Progenitor cell of endocrine pancreas (in vitro differentiated cells): Measurements from ENCODE around the gene PATE4. TPM values are rescaled to one million over a fixed set of nuclear protein-coding genes. Genes with fewer than 3 reads are reported as not detected.
"Not testable (repeated sequence)": the region's sequence is repeated elsewhere in the genome, so short reads cannot be mapped to it uniquely, and the experiment has no call there.

Experiments
- DNase-seq: peaks from one replicate; pipeline ENCODE4 v3.0.0; 2021; ENCODE audit warnings: low spot score; ENCODE audit not compliant: unreplicated experiment
- H3K27ac Mint-ChIP-seq: 2 replicates; pipeline ENCODE4 v1.8.0; 2021; ENCODE audit warnings: mild to moderate bottlenecking, moderate library complexity, mixed read lengths
- H3K27me3 Mint-ChIP-seq: 2 replicates; pipeline ENCODE4 v1.8.0; 2021; ENCODE audit warnings: mixed read lengths
- H3K36me3 Mint-ChIP-seq: 2 replicates; pipeline ENCODE4 v1.8.0; 2022; ENCODE audit warnings: mixed read lengths; ENCODE audit not compliant: insufficient read depth
- H3K4me1 Mint-ChIP-seq: 2 replicates; pipeline ENCODE4 v1.8.0; 2021; ENCODE audit warnings: low read depth, mixed read lengths
- H3K4me3 Mint-ChIP-seq: 2 replicates; pipeline ENCODE4 v1.8.0; 2021; ENCODE audit warnings: low read depth, mild to moderate bottlenecking, moderate library complexity, mixed read lengths
- H3K9me3 Mint-ChIP-seq: 2 replicates; pipeline ENCODE4 v1.8.0; 2021; ENCODE audit warnings: low read depth, mixed read lengths
- total RNA-seq: library from RNA; stranded (reverse); gene quantifications from 2 replicates; pipeline ENCODE4 v1.2.1, GENCODE V29; 2021
- TF ChIP-seq, protein P1 (sequence below): fragments of 200-600 bp; sonication (generic); IDR thresholded peaks from one replicate; pipeline ENCODE4 v1.5.0; 2021; ENCODE audit warnings: antibody characterized with exemption, mild to moderate bottlenecking; ENCODE audit not compliant: unreplicated experiment

The PATE4 gene
- total RNA-seq, 1 donor from 2014 or later = not detected

- H3K36me3 Mint-ChIP-seq = peaks cover 9% of the 10 kb centered on the region
- H3K9me3 Mint-ChIP-seq = peaks cover 22% of the 10 kb centered on the region
- no peaks in the 10 kb centered on the region for H3K27me3 Mint-ChIP-seq
- TF ChIP-seq, protein P1, sequence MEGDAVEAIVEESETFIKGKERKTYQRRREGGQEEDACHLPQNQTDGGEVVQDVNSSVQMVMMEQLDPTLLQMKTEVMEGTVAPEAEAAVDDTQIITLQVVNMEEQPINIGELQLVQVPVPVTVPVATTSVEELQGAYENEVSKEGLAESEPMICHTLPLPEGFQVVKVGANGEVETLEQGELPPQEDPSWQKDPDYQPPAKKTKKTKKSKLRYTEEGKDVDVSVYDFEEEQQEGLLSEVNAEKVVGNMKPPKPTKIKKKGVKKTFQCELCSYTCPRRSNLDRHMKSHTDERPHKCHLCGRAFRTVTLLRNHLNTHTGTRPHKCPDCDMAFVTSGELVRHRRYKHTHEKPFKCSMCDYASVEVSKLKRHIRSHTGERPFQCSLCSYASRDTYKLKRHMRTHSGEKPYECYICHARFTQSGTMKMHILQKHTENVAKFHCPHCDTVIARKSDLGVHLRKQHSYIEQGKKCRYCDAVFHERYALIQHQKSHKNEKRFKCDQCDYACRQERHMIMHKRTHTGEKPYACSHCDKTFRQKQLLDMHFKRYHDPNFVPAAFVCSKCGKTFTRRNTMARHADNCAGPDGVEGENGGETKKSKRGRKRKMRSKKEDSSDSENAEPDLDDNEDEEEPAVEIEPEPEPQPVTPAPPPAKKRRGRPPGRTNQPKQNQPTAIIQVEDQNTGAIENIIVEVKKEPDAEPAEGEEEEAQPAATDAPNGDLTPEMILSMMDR = no peak
- no peaks in the 10 kb centered on the region for H3K4me1 Mint-ChIP-seq
- no peak overlapping the region for H3K27ac Mint-ChIP-seq
- no peak for DNase-seq
- no peak overlapping the region for H3K4me3 Mint-ChIP-seq
Measured at GRCh38 chr11:125846188-125846587, 13.1 kb downstream of the PATE4 start.

DNA sequence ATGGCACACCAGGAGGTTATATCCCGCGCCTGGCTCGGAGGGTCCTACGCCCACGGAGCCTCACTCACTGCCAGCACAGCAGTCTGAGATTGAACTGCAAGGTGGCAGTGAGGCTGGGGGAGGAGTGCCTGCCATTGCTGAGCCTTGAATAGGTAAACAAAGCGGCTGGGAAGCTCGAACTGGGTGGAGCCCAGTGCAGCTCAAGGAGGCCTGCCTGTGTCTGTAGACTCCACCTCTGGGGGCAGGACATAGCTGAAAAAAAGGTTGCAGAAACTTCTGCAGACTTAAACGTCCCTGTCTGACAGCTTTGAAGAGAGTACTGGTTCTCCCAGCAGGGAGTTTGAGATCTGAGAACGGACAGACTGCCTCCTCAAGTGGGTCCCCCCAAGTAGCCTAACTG, 24.6 kb downstream of the PATE4 start:
- H3K36me3 Mint-ChIP-seq, H3K4me1 Mint-ChIP-seq, DNase-seq, H3K27me3 Mint-ChIP-seq, H3K4me3 Mint-ChIP-seq, H3K27ac Mint-ChIP-seq: not testable (repeated sequence)
- H3K9me3 Mint-ChIP-seq = peaks cover 34% of the 10 kb centered on the region

GRCh38 chr11:125862786-125863185, 29.7 kb downstream of the PATE4 start:
- not testable (repeated sequence) for H3K27me3 Mint-ChIP-seq, H3K36me3 Mint-ChIP-seq, H3K4me3 Mint-ChIP-seq, DNase-seq, H3K4me1 Mint-ChIP-seq, H3K27ac Mint-ChIP-seq
- H3K9me3 Mint-ChIP-seq = peaks cover 18% of the 10 kb centered on the region

DNA sequence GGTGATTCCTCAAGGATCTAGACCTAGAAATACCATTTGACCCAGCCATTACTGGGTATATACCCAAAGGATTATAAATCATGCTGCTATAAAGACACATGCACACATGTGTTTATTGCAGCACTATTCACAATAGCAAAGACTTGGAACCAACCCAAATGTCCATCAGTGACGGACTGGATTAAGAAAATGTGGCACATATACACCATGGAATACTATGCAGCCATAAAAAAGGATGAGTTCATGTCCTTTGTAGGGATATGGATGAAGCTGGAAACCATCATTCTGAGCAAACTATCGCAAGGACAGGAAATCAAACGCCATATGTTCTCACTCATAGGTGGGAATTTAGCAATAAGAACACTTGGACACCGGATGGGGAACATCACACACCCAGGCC, 32.2 kb downstream of the PATE4 start:
- H3K36me3 Mint-ChIP-seq = not testable (repeated sequence)

GRCh38 chr11:125869521-125869920, 36.4 kb downstream of the PATE4 start:
- H3K27me3 Mint-ChIP-seq = no peaks in the 10 kb centered on the region
- H3K27ac Mint-ChIP-seq = no peak overlapping the region
- peaks cover 10% of the 10 kb centered on the region for H3K9me3 Mint-ChIP-seq
- H3K4me3 Mint-ChIP-seq = no peak overlapping the region
- no peaks in the 10 kb centered on the region for H3K4me1 Mint-ChIP-seq
- no peak for DNase-seq
- H3K36me3 Mint-ChIP-seq = peaks cover 2% of the 10 kb centered on the region
- TF ChIP-seq, protein P1 = no peak

More for the DNA sequence above, 32.2 kb downstream of the PATE4 start:
- H3K27ac Mint-ChIP-seq, H3K9me3 Mint-ChIP-seq, H3K27me3 Mint-ChIP-seq, H3K4me3 Mint-ChIP-seq, H3K4me1 Mint-ChIP-seq, DNase-seq: not testable (repeated sequence)

DNA sequence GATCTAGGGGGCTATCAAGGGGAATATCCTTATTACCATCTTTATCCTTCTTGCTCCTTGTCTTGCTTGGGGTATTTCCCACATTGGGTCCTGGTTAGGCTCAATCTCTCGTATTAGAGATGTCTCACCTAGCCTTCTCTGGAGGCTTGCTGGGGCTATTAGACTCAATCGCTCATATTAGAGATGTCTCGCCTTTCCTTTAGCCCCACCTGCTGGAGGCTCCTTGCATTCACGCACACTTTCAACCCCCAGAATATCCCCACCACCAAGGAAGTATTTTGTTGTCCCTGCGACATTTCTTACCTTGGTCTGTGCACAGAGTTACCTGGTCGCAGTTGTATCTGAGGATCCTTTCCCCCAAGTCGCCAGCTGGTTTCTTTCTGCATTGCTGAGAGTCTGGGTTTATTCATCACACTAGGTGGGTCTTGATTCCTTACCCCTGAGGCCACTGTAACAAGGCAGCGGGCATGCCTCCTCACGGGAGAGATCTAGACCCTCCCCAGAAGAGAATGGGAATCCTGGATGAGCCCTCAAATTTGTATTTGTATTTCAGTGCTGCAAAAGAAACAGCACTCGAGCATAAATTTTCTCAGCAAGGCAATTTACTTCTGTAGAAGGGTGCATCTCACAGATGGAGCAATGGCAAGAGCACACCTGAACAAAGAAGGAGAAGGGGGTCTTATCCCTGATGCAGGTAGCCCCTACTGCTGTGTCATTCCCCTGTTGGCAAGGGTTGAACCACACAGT, 38.4 kb downstream of the PATE4 start:
- H3K4me3 Mint-ChIP-seq = no peak overlapping the region
- H3K27ac Mint-ChIP-seq = no peak overlapping the region
- peaks cover 6% of the 10 kb centered on the region for H3K9me3 Mint-ChIP-seq
- peak; percentile 41 for DNase-seq
- TF ChIP-seq, protein P1 = peak; percentile 68
- H3K36me3 Mint-ChIP-seq = no peaks in the 10 kb centered on the region
- no peaks in the 10 kb centered on the region for H3K27me3 Mint-ChIP-seq
- H3K4me1 Mint-ChIP-seq = no peaks in the 10 kb centered on the region

- peaks cover 6% of the 10 kb centered on the region for H3K9me3 Mint-ChIP-seq
Measured at GRCh38 chr11:125872138-125872491, 39.0 kb downstream of the PATE4 start.

More at GRCh38 chr11:125872138-125872491, 39.0 kb downstream of the PATE4 start:
- Mint-ChIP-seq H3K27ac (no peak overlapping the region), H3K27me3 (no peaks in the 10 kb centered on the region), H3K4me3 (no peak overlapping the region), H3K36me3 (no peaks in the 10 kb centered on the region), H3K4me1 (no peaks in the 10 kb centered on the region)
- DNase-seq = no peak
- TF ChIP-seq, protein P1 = no peak
